Uterus (tissue), 4 donors: ENCODE results near the gene GRIA1. TPM values are rescaled to one million over a fixed set of nuclear protein-coding genes. Genes with fewer than 3 reads are reported as not detected.

Experiments used
- DNase-seq, 2 donors: peaks; one replicate each; pipeline ENCODE4 v3.0.0-alpha.2; 2019 to 2020
- H3K27ac ChIP-seq, 2 donors: fragments of 200-600 bp; sonication (generic); 1 replicate in 1 of 2; 2 replicates in 1 of 2; pipeline ENCODE4 v1.5.1; 2016 to 2018
- H3K27me3 ChIP-seq, 2 donors: fragments of 200-600 bp; sonication (generic); one replicate each; pipeline ENCODE4 v1.5.1; 2018 to 2019; ENCODE audit warnings: control low read depth in 1 of 2
- H3K36me3 ChIP-seq, 2 donors: fragments of 200-600 bp; sonication (generic); one replicate each; pipeline ENCODE4 v1.5.1; 2019; ENCODE audit warnings: control low read depth in 1 of 2
- H3K4me1 ChIP-seq, 2 donors: fragments of 200-600 bp; sonication (generic); one replicate each; pipeline ENCODE4 v1.5.1; 2018 to 2019; ENCODE audit warnings: control low read depth in 1 of 2
- H3K4me3 ChIP-seq, 2 donors: fragments of 200-600 bp; sonication (generic); 1 replicate in 1 of 2; 2 replicates in 1 of 2; pipeline ENCODE4 v1.5.1; 2018 to 2019; ENCODE audit warnings: mild to moderate bottlenecking in 1 of 2
- H3K9me3 ChIP-seq, 2 donors: fragments of 200-600 bp; sonication (generic); one replicate each; pipeline ENCODE4 v1.5.1; 2019; ENCODE audit warnings: control low read depth in 1 of 2
- CTCF ChIP-seq, 4 experiments: fragments of 200-600 bp in 2 of 4; fragments of 450-650 bp in 2 of 4; sonication (generic) in 2 of 4; IDR thresholded peaks; one replicate each; pipeline ENCODE4 v1.5.1; 2016 to 2019; ENCODE audit warnings: antibody characterized with exemption in 4 of 4, mild to moderate bottlenecking in 2 of 4, moderate library complexity in 1 of 4
- POLR2A ChIP-seq, 2 donors: fragments of 450-650 bp; IDR thresholded peaks; one replicate each; pipeline ENCODE4 v1.6.1; 2016; ENCODE audit warnings: antibody characterized with exemption in 2 of 2, mild to moderate bottlenecking in 1 of 2, moderate library complexity in 1 of 2
- intact Hi-C: fragments of 100-400 bp; cut with DNase I; formaldehyde crosslinking; loops from one replicate; pipeline ENCODE4 v1.15.1; 2023; ENCODE audit warnings: low total_unique reads
- total RNA-seq, 4 donors: library from RNA; depleted of rRNA in 3 of 4; stranded (reverse); fragments of >200 nt in 3 of 4; gene quantifications; one replicate each; pipeline versions ENCODE4 v1.1.0 to v1.2.4, GENCODE V29; 2014 to 2023
- donor health status: DM: yes; HTN: yes; CAD: no.

The GRIA1 gene
- total RNA-seq, 4 donors from 2014 or later, result 0.37 to 24.1 (median 1.5) TPM; not detected in 1

- DNase-seq, result no peak
- H3K4me3 ChIP-seq, result no peak overlapping the region
- intact Hi-C loops, result no loop called here
Observed at GRCh38 chr5:153458268-153458667, 32.2 kb upstream of the GRIA1 start.

GRCh38 chr5:153459051-153459743, 31.3 kb upstream of the GRIA1 start:
- TF ChIP-seq CTCF (IDR thresholded peaks at IDR 0.05) (no peak), POLR2A (IDR thresholded peaks at IDR 0.05) (no peak)
- intact Hi-C loops, result no loop called here
- no peak for DNase-seq

More at GRCh38 chr5:153458268-153458667, 32.2 kb upstream of the GRIA1 start:
- TF ChIP-seq POLR2A (IDR thresholded peaks at IDR 0.05), result no peak
- no peak for TF ChIP-seq CTCF (IDR thresholded peaks at IDR 0.05)
- Histone ChIP-seq H3K27me3 (no peaks in the 10 kb centered on the region), H3K36me3 (no peaks in the 10 kb centered on the region), H3K4me1 (no peaks in the 10 kb centered on the region), H3K27ac (no peak overlapping the region), H3K9me3 (no peaks in the 10 kb centered on the region)

GRCh38 chr5:153460421-153460820, 30.0 kb upstream of the GRIA1 start:
- Histone ChIP-seq H3K9me3 (no peaks in the 10 kb centered on the region), H3K4me3 (no peak overlapping the region), H3K27ac (no peak overlapping the region), H3K27me3 (no peaks in the 10 kb centered on the region), H3K36me3 (no peaks in the 10 kb centered on the region), H3K4me1 (no peaks in the 10 kb centered on the region)
- intact Hi-C loops, result no loop called here
- no peak for DNase-seq
- no peak for TF ChIP-seq CTCF (IDR thresholded peaks at IDR 0.05)
- TF ChIP-seq POLR2A (IDR thresholded peaks at IDR 0.05), result no peak

More at GRCh38 chr5:153459051-153459743, 31.3 kb upstream of the GRIA1 start:
- H3K27me3 ChIP-seq, result no peaks in the 10 kb centered on the region
- H3K27ac ChIP-seq, result no peak overlapping the region
- H3K9me3 ChIP-seq, result no peaks in the 10 kb centered on the region
- H3K4me3 ChIP-seq, result no peak overlapping the region
- no peaks in the 10 kb centered on the region for H3K36me3 ChIP-seq
- H3K4me1 ChIP-seq, result no peaks in the 10 kb centered on the region

- H3K27ac ChIP-seq, result no peak overlapping the region
- no peaks in the 10 kb centered on the region for H3K27me3 ChIP-seq
- H3K4me1 ChIP-seq, result no peaks in the 10 kb centered on the region
- intact Hi-C loops, result no loop called here
- no peaks in the 10 kb centered on the region for H3K36me3 ChIP-seq
- TF ChIP-seq POLR2A (IDR thresholded peaks at IDR 0.05) (no peak), CTCF (IDR thresholded peaks at IDR 0.05) (no peak)
- no peak overlapping the region for H3K4me3 ChIP-seq
- no peak for DNase-seq
- no peaks in the 10 kb centered on the region for H3K9me3 ChIP-seq
Observed at GRCh38 chr5:153461341-153461740, 29.1 kb upstream of the GRIA1 start.

GRCh38 chr5:153463806-153464205, 26.7 kb upstream of the GRIA1 start:
- no peaks in the 10 kb centered on the region for H3K4me1 ChIP-seq
- no peaks in the 10 kb centered on the region for H3K9me3 ChIP-seq
- intact Hi-C loops, result no loop called here
- H3K27ac ChIP-seq, result no peak overlapping the region
- no peak overlapping the region for H3K4me3 ChIP-seq
- no peak for DNase-seq
- no peaks in the 10 kb centered on the region for H3K36me3 ChIP-seq
- H3K27me3 ChIP-seq, result no peaks in the 10 kb centered on the region
- TF ChIP-seq CTCF (IDR thresholded peaks at IDR 0.05), result no peak
